GM21717 (cell line): Measurements from ENCODE around the gene KRTAP5-11.
"Not testable (repeated sequence)": the region's sequence is repeated elsewhere in the genome, so short reads cannot be mapped to it uniquely, and the experiment has no call there.

ENCODE experiments used
- ATAC-seq: cut with Tn5 transposase; IDR thresholded peaks from one replicate; pipeline ENCODE4 v1.9.1; 2021; ENCODE audit warnings: mild to moderate bottlenecking, moderate library complexity; ENCODE audit not compliant: unreplicated experiment

KRTAP5-11 gene

GRCh38 chr11:71557257-71557656 lies 25.4 kb downstream of the KRTAP5-11 start:
- ATAC-seq, result no peak

GRCh38 chr11:71556018-71556417 lies 26.7 kb downstream of the KRTAP5-11 start:
- no peak for ATAC-seq

- no peak for ATAC-seq
These were observed 27.2 kb downstream of the KRTAP5-11 start for GRCh38 chr11:71555508-71555907.

- no peak for ATAC-seq
These were observed 27.7 kb downstream of the KRTAP5-11 start for GRCh38 chr11:71554996-71555395.

- no peak for ATAC-seq
These were observed 31.0 kb downstream of the KRTAP5-11 start for GRCh38 chr11:71551711-71552110.

GRCh38 chr11:71548716-71549151 lies 33.9 kb downstream of the KRTAP5-11 start:
- no peak for ATAC-seq

GRCh38 chr11:71548120-71548519 lies 34.6 kb downstream of the KRTAP5-11 start, which contains the start of gene KRTAP5-9:
KRTAP5-9 (plus strand) TSS chr11:71548420; CDS start chr11:71548658, 238 bp downstream.
- ATAC-seq, result no peak

GRCh38 chr11:71545405-71545966 lies 37.2 kb downstream of the KRTAP5-11 start:
- no peak for ATAC-seq

- no peak for ATAC-seq
These were observed 38.0 kb downstream of the KRTAP5-11 start for GRCh38 chr11:71544525-71545214.

- no peak for ATAC-seq
These were observed 38.8 kb downstream of the KRTAP5-11 start for GRCh38 chr11:71543866-71544265.

- ATAC-seq, result no peak
These were observed 39.5 kb downstream of the KRTAP5-11 start for GRCh38 chr11:71542879-71543777.

GRCh38 chr11:71542382-71542781 lies 40.3 kb downstream of the KRTAP5-11 start:
- ATAC-seq, result no peak

GRCh38 chr11:71540521-71541304 lies 42.0 kb downstream of the KRTAP5-11 start:
- peak; percentile 65 for ATAC-seq

- ATAC-seq, result not testable (repeated sequence)
These were observed 42.7 kb downstream of the KRTAP5-11 start for GRCh38 chr11:71539971-71540370.

- no peak for ATAC-seq
These were observed 43.7 kb downstream of the KRTAP5-11 start for GRCh38 chr11:71539017-71539416.

- ATAC-seq, result no peak
These were observed 44.0 kb downstream of the KRTAP5-11 start for GRCh38 chr11:71538666-71538990.

- not testable (repeated sequence) for ATAC-seq
These were observed 44.6 kb downstream of the KRTAP5-11 start, which contains the start of gene KRTAP5-8 for GRCh38 chr11:71537977-71538665. KRTAP5-8 (plus strand) TSS chr11:71538025; CDS start chr11:71538056, 31 bp downstream.

GRCh38 chr11:71537537-71537936 lies 45.1 kb downstream of the KRTAP5-11 start:
- ATAC-seq, result no peak

GRCh38 chr11:71535825-71536224 lies 46.9 kb downstream of the KRTAP5-11 start:
- ATAC-seq, result no peak
